Hepatic stellate cell (primary cell): ENCODE results near the gene RFX3.

Experiments used
- DNase-seq: peaks from one replicate; pipeline ENCODE4 v3.0.0; 2011; ENCODE audit warnings: low spot score

The RFX3 gene

GRCh38 chr9:3475300-3476020, 50.3 kb downstream of the RFX3 start:
- DNase-seq = no peak

GRCh38 chr9:3474821-3475220, 51.0 kb downstream of the RFX3 start:
- no peak for DNase-seq

GRCh38 chr9:3473405-3473804, 52.4 kb downstream of the RFX3 start:
- no peak for DNase-seq

- no peak for DNase-seq
Observed at GRCh38 chr9:3471883-3472282, 53.9 kb downstream of the RFX3 start.

- DNase-seq = no peak
Observed at GRCh38 chr9:3468421-3469205, 57.2 kb downstream of the RFX3 start.

DNA sequence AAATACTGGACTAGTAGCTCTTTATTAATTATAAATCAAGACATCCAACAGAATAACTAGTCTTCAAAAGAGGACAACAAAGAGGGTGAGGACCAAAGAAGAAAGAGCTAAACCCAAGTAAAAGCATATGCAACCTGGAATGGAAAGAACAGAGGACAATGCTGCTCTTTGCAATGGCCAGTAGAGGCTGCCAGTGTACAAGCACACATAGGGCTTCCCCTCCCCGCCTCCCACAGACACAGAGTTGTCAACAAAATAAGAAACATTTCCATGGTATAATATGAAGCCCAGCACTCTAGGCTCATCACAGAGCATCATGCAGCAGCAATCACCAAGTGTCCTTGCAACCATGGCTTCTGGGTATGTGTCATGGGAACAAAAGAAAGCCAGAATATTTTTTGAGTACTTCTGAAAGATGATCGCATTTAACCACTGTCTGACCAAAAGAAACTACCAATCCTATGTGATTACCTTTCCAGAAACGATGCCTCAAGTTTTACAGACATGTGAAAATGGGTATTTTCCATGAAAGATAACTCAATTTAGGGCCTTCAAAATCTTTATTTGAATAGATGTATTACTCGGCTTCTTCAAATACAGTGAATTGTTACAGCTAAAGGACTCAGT, 58.1 kb downstream of the RFX3 start:
- DNase-seq = peak; percentile 18

DNA sequence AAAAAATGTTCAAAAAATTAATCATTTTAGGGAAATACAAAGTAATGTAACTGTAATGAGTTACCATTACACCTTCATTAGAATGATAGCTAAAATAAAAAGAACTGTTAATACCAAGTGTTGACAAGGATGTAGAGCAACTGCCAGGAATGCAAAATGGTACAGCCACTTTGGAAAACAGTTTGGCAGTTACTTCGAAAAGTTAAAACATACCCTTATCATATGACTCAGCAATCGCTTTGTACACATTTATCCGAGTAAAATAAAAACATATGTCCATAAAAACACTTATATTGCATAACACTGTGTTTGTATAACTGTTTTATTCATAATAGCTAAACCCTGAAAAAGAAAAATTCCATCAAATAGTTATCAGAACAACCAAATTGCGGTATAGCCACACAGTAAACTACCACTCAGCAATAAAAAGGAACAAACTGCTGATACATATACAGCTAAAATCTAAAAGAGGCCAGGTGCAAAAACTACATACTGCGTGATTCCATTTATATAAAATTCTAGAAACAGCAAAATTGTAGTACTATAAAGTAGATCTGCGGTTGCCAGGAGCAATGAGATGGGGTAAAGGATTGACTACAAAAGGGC, 61.7 kb downstream of the RFX3 start:
- DNase-seq = no peak

DNA sequence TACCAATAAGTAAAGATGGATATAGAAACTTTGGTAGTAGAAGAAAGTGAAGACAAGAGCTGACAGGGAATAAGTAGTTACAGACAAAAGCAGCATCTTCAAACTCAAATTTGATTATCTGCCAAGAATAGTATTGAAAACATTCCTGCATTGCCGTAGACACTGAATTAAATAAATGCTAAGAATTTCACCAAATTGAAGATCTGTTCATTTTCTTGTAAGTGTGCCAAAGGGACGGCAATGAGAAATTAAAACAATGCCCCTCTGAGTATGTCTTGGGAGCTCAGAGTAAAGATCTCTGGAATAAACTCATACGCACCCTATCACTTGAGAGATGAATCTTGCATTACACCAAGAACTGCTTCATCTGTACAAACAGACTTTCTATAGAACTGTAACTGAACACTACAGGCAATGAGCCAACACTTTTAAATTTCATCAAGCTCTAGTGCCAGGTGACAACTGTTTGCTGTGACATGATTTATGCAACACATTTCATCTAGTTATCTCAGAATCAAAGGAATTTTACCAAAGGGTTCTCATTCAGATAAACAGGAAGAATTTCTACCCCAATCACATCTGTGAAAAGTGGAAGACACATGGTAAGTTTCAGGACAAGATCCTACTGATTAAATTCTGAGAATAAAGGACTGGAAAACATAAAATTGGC, 66.9 kb downstream of the RFX3 start:
- no peak for DNase-seq

DNA sequence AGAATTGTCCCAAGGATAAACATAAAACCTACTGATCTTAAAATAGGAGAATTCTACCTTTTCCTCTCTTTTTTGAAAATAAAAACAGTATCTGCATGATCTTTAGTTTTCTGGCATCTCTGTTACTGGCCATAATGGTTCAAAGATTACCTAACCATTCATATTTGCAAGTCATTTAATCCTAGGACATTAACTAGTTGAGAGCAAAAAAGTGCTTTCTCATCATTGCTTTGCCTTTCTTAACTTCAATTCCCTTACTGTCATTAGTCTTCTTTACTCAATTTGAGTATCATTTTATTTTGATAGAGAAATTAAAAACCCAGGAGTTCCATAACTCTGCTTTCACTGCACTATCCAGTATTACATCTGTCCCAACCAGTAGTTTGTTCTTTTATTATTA, 68.6 kb downstream of the RFX3 start:
- DNase-seq = no peak

DNA sequence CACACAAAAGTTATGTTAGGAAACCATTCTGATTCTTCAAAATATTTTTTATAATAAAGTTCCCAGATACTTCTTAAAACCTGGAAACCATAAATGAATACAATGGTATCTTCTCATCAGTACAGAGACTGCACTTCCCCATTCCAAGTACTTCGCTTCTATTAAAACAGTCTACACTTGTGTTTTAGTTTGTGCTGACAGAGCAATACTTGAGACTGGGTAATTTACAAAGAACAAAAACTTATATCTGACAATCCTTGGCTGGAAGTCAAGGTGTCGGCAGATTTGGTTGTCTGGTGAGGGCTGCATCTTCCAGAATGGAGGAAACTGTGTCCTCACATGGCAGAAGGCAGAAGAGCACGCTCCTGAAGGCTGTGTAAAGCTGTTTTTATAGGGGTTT, 70.1 kb downstream of the RFX3 start:
- no peak for DNase-seq

- no peak for DNase-seq
Observed at GRCh38 chr9:3455094-3455493, 70.7 kb downstream of the RFX3 start.

DNA sequence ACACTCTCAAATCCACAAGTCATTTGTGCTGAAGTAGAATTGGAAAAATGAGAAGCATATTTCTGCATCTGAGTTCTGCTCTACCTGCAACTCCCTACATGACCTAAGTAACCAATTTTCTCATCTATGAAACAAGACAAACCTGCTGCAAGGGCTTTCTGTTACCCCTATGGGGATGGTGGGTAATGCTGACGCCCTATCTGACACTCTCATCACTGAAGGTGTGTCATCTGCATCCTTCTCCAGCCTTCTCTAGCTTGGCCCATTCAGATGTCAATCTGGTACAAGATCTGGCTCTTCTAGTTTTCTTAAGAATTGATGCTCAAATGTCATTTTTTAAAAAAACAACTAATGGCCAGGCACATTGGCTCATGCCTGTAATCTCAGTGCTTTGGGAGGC, 73.8 kb downstream of the RFX3 start:
- no peak for DNase-seq

DNA sequence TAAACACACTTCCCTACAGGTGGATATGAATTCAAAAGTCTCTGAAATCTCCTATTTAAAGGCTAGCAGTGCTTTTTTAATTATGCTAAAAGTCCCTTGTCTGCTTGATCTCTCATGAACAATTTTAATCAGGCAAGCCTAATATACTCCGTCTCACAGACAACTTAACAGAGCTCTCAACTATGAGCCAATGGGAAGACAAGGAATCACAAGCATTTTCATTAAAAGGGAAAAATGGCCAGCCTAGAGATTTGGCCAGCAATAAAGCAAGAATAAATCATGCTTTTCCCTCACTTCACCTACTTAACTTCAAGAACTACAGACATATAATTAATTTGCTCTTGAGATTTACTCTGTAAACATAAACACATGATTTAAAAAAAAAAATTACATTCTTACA, 78.0 kb downstream of the RFX3 start:
- no peak for DNase-seq

GRCh38 chr9:3447143-3447542, 78.7 kb downstream of the RFX3 start:
- no peak for DNase-seq

DNA sequence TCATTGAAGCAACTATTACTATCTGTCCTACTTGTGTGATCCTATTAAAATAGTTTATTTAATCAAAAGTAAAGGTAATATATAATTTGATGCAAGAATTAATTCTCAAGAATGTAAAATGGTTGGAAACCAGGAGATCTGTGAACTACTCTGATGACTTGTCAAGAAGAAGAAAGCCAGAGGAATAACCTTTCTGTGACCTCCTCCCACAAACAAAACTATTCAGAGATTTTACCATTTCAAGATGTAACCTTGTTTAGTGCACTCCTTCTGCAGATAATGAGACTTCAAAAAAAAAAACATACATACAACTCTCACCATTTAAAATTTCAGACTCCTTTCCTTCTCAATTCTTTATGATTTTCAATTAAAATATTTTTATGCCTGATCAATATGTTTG, 79.5 kb downstream of the RFX3 start:
- no peak for DNase-seq

- DNase-seq = no peak
Observed at GRCh38 chr9:3444016-3444415, 81.8 kb downstream of the RFX3 start.

DNA sequence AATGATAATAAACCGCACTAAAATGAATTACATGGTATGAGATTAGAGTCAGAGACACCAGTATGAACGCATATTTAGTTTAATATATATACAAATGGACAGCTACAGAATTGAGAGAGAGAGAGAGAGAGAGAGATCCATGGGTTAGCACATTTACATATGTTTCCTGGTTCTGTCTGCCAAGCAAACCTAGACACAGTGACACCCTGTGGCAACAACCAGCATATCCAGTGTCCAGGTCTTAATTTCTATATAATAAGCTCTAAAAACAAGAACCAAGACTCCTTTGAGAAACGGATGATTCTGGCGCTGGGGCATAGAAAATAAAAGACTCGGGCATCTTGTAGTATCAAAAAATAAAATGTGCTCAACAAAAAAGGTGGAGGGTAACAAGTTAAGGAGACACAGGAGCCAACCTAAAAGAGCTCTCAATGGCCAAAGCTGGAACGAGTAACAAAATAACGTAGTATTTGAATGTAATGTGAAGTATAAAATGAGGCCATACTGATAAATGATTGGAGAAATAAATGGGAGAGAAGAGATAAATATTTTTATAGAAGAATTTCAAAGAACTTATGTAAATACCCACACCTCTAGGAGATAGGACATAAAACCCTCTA, 84.5 kb downstream of the RFX3 start:
- peak; percentile 19 for DNase-seq

DNA sequence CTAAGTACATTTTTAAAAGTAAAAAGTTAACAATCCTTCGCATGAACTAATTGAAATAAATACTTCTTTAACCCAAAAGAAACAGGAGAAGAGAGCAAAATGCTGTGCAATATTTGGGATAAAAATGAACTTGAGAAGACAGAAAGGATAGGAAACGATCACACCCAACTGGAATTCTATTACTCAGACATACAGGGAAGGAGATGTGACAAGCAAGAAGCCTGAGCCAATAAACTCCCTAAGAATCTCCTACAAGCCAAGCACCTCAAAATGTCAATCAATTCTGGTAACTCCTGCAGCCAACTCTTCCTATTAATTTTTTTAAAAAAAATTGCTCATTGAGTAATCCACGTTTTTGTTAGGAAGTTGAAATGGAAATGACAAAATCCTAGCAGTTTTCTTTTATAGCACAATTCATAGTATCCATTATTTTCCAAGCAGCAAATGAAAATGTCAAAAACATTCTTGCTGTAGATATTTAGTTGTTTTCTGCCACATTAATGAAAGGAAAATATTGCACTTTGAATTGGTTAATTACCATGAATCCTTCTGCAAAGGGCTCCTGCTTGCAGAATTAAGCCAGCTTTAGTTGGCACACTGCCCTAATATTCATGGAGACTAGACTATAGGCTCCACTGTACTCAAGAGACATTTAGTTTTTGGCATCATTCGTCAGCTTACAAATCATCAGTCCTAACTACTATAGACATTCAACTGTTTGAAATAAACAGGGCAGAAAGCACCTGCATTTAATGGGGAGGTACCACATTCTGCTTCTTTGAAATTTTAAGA, 89.0 kb downstream of the RFX3 start:
- no peak for DNase-seq

GRCh38 chr9:3435732-3436131, 90.1 kb downstream of the RFX3 start:
- no peak for DNase-seq

DNA sequence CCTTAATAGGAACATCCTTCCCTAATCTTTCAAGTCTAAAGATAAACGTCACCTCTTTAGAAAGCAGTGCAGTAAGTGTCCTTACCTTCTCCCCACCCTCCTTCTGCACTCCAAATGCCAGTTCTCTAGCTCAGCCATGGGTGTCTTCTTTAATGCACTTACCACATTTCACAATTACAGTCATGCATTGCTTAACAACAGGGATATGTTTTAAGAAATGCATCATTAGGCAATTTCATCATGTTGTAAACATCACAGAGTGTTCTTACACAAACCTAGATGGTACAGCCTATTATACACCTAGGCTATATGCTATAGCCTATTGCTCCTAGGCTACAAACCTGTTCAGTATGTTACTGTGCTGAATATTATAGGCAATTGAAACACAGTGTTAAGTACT, 91.2 kb downstream of the RFX3 start:
- no peak for DNase-seq

DNA sequence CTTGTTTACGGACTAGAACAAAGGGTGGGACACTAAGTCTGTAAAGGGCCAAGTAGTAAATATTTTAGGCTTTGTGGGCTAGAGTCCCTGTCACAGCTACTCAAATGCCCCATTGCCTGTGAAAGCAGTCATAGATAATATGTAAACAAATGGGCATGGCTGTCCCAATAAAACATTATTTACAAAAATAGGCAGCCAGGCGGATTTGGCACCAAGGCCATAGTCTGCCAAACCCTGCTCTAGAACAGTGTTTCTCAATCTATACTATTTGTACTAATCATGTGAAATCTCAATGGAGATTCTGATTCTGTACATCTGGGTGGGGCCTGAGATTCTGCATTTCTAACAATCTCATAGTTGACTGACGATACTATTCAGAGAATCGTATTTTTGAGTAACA, 92.0 kb downstream of the RFX3 start:
- DNase-seq = no peak
